HepG2 (cell line): ENCODE data around the gene NXPE3. TPM values are rescaled to one million over a fixed set of nuclear protein-coding genes. Genes with fewer than 3 reads are reported as not detected.

Source experiments
- CBFB ChIP-seq: sonication (generic); formaldehyde crosslinking; IDR thresholded peaks from 2 replicates; pipeline ENCODE4 v1.4.0; 2020; ENCODE audit warnings: missing genetic modification reagents
- GATAD1 ChIP-seq: IDR thresholded peaks from 2 replicates; pipeline ENCODE4 v1.6.1; 2016; ENCODE audit warnings: missing genetic modification reagents, missing compliant biosample characterization
- GRHL1 ChIP-seq: sonication (generic); formaldehyde crosslinking; conservative IDR thresholded peaks from 2 replicates; pipeline ENCODE4 v1.8.0; 2022; ENCODE audit warnings: missing genetic modification reagents
- HNRNPUL1 ChIP-seq: fragments of 200-400 bp; formaldehyde crosslinking; IDR thresholded peaks from 2 replicates; pipeline ENCODE4 v1.6.1; 2017; ENCODE audit warnings: low read depth, mild to moderate bottlenecking, low read length, moderate library complexity
- KDM6A ChIP-seq: IDR thresholded peaks from 2 replicates; pipeline ENCODE4 v1.6.1; 2016; ENCODE audit warnings: low read depth
- MAFG ChIP-seq: sonication (generic); formaldehyde crosslinking; IDR thresholded peaks from 2 replicates; pipeline ENCODE4 v1.5.1; 2020; ENCODE audit warnings: mild to moderate bottlenecking, missing genetic modification reagents
- NFKBIZ ChIP-seq: IDR thresholded peaks from 2 replicates; pipeline ENCODE4 v1.6.1; 2018; ENCODE audit warnings: missing genetic modification reagents, missing compliant biosample characterization
- NR2F1 ChIP-seq, 2 experiments: fragments of 450-650 bp in 1 of 2; formaldehyde crosslinking in 1 of 2; IDR thresholded peaks; 2 replicates each; pipeline versions ENCODE4 v1.5.0 to v1.6.1; 2016 to 2020; ENCODE audit warnings: mild to moderate bottlenecking in 1 of 2, missing compliant biosample characterization in 1 of 2, missing genetic modification reagents in 1 of 2, moderate library complexity in 1 of 2
- NR2F6 ChIP-seq, 2 experiments: IDR thresholded peaks; 2 replicates each; pipeline ENCODE4 v1.6.1; 2016; ENCODE audit warnings: antibody characterized with exemption in 1 of 2, mild to moderate bottlenecking in 1 of 2
- RAD51 ChIP-seq: fragments of 450-650 bp; IDR thresholded peaks from 2 replicates; pipeline ENCODE4 v1.6.1; 2016; ENCODE audit warnings: borderline replicate concordance
- SNAPC2 ChIP-seq: sonication (generic); formaldehyde crosslinking; IDR thresholded peaks from 2 replicates; pipeline ENCODE4 v1.8.1; 2022; ENCODE audit warnings: mild to moderate bottlenecking, missing genetic modification reagents
- ZBTB10 ChIP-seq: sonication (generic); formaldehyde crosslinking; IDR thresholded peaks from 2 replicates; pipeline ENCODE4 v1.4.0; 2020; ENCODE audit warnings: missing genetic modification reagents, borderline replicate concordance
- ZNF205 ChIP-seq: IDR thresholded peaks from 2 replicates; pipeline ENCODE4 v1.6.1; 2018; ENCODE audit warnings: missing biosample characterization, missing genetic modification reagents
- ZNF720 ChIP-seq: sonication (generic); formaldehyde crosslinking; IDR thresholded peaks from 2 replicates; pipeline ENCODE4 v1.4.0; 2020; ENCODE audit warnings: missing genetic modification reagents
- polyA plus RNA-seq, 8 experiments: library from polyadenylated mRNA; depleted of rRNA in 3 of 8; stranded (reverse) in 7 of 8; unstranded in 1 of 8; fragments of >200 nt; fragmentation: Illumina TruSeq in 4 of 8; extraction: Trizol in 4 of 8; gene quantifications; 2 replicates each; pipeline versions ENCODE4 v1.2.1 to v1.2.3, GENCODE V29; 2011 to 2016; ENCODE audit warnings: low read depth in 4 of 8, missing spikeins in 1 of 8, mixed read lengths in 1 of 8; ENCODE audit not compliant: insufficient read depth in 1 of 8
- total RNA-seq, 5 experiments: library from RNA; depleted of rRNA; stranded (reverse); fragments of >200 nt; fragmentation: Illumina TruSeq; extraction: Trizol; gene quantifications; 2 replicates each; pipeline ENCODE4 v1.2.3, GENCODE V29; 2016; ENCODE audit warnings: low read depth in 1 of 5
- TF ChIP-seq, protein P1 (sequence below): fragments of 450-650 bp; IDR thresholded peaks from 2 replicates; pipeline ENCODE4 v1.6.1; 2017
- TF ChIP-seq, protein P2 (sequence below): sonication (generic); formaldehyde crosslinking; IDR thresholded peaks from 2 replicates; pipeline ENCODE4 v1.4.0; 2020; ENCODE audit warnings: low read depth, missing genetic modification reagents
- TF ChIP-seq, protein P3 (sequence below): sonication (generic); formaldehyde crosslinking; IDR thresholded peaks from 2 replicates; pipeline ENCODE4 v1.5.0; 2020; ENCODE audit warnings: missing genetic modification reagents, mild to moderate bottlenecking, borderline replicate concordance
- TF ChIP-seq, protein P4 (sequence below): sonication (generic); formaldehyde crosslinking; IDR thresholded peaks from 2 replicates; pipeline ENCODE4 v1.8.0; 2023; ENCODE audit warnings: mild to moderate bottlenecking, missing genetic modification reagents

Gene NXPE3
- total and polyA plus RNA-seq, 2 of the 13 experiments (the other 11 are each of a cell fraction or from before 2014, with no cell fraction given), result 3.5 to 4.7 TPM

GRCh38 chr3:101814835-101815234, 35.8 kb downstream of the NXPE3 start (continued):
- TF ChIP-seq NR2F1 (CRISPR knock-in tag; IDR thresholded peaks at IDR 0.05) (no peak), SNAPC2 (CRISPR knock-in tag) (no peak), NR2F6 (IDR thresholded peaks at IDR 0.05) (no peak), NR2F6 (CRISPR knock-in tag; IDR thresholded peaks at IDR 0.05) (peak; percentile 19; the same call in 1 of the 2 replicates), GATAD1 (CRISPR knock-in tag) (no peak), RAD51 (no peak), ZBTB10 (no peak), GRHL1 (no peak), ZNF205 (CRISPR knock-in tag) (no peak), MAFG (CRISPR knock-in tag) (no peak), KDM6A (CRISPR knock-in tag) (peak; percentile 18; the same call in 1 of the 2 replicates), CBFB (CRISPR knock-in tag) (no peak), HNRNPUL1 (no peak), ZNF720 (no peak), NFKBIZ (no peak)
- TF ChIP-seq, protein P1, sequence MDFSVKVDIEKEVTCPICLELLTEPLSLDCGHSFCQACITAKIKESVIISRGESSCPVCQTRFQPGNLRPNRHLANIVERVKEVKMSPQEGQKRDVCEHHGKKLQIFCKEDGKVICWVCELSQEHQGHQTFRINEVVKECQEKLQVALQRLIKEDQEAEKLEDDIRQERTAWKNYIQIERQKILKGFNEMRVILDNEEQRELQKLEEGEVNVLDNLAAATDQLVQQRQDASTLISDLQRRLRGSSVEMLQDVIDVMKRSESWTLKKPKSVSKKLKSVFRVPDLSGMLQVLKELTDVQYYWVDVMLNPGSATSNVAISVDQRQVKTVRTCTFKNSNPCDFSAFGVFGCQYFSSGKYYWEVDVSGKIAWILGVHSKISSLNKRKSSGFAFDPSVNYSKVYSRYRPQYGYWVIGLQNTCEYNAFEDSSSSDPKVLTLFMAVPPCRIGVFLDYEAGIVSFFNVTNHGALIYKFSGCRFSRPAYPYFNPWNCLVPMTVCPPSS, result no peak
- TF ChIP-seq, protein P2, sequence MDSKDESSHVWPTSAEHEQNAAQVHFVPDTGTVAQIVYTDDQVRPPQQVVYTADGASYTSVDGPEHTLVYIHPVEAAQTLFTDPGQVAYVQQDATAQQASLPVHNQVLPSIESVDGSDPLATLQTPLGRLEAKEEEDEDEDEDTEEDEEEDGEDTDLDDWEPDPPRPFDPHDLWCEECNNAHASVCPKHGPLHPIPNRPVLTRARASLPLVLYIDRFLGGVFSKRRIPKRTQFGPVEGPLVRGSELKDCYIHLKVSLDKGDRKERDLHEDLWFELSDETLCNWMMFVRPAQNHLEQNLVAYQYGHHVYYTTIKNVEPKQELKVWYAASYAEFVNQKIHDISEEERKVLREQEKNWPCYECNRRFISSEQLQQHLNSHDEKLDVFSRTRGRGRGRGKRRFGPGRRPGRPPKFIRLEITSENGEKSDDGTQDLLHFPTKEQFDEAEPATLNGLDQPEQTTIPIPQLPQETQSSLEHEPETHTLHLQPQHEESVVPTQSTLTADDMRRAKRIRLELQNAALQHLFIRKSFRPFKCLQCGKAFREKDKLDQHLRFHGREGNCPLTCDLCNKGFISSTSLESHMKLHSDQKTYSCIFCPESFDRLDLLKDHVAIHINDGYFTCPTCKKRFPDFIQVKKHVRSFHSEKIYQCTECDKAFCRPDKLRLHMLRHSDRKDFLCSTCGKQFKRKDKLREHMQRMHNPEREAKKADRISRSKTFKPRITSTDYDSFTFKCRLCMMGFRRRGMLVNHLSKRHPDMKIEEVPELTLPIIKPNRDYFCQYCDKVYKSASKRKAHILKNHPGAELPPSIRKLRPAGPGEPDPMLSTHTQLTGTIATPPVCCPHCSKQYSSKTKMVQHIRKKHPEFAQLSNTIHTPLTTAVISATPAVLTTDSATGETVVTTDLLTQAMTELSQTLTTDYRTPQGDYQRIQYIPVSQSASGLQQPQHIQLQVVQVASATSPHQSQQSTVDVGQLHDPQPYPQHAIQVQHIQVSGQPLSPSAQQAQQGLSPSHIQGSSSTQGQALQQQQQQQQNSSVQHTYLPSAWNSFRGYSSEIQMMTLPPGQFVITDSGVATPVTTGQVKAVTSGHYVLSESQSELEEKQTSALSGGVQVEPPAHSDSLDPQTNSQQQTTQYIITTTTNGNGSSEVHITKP, result no peak
- TF ChIP-seq, protein P3, sequence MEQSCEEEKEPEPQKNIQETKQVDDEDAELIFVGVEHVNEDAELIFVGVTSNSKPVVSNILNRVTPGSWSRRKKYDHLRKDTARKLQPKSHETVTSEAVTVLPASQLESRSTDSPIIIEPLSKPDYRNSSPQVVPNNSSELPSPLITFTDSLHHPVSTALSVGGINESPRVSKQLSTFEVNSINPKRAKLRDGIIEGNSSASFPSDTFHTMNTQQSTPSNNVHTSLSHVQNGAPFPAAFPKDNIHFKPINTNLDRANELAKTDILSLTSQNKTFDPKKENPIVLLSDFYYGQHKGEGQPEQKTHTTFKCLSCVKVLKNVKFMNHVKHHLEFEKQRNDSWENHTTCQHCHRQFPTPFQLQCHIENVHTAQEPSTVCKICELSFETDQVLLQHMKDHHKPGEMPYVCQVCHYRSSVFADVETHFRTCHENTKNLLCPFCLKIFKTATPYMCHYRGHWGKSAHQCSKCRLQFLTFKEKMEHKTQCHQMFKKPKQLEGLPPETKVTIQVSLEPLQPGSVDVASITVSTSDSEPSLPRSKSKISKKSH, result no peak
- TF ChIP-seq, protein P4, sequence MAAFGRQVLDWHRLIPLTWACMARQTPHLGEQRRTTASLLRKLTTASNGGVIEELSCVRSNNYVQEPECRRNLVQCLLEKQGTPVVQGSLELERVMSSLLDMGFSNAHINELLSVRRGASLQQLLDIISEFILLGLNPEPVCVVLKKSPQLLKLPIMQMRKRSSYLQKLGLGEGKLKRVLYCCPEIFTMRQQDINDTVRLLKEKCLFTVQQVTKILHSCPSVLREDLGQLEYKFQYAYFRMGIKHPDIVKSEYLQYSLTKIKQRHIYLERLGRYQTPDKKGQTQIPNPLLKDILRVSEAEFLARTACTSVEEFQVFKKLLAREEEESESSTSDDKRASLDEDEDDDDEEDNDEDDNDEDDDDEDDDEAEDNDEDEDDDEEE, result no peak
